Endothelial cell of umbilical vein (primary cell): Measurements from ENCODE around the gene CLDN3. TPM values are rescaled to one million over a fixed set of nuclear protein-coding genes. Genes with fewer than 3 reads are reported as not detected.

ENCODE experiments used
- BruUV-seq: library from RNA; stranded (reverse); fragments of 400-500 nt; replicated peaks from 2 replicates; lab custom pipeline; 2021; lab: Mats Ljungman, UMichigan
- CTCF ChIA-PET: fragments of 300-600, 350-600 bp; sonication (Branson Sonifier 250); formaldehyde crosslinking; loops from one replicate; lab custom pipeline; 2021; ENCODE audit warnings: antibody characterized with exemption, inconsistent platforms; lab: Charles Lee
- POLR2A ChIA-PET: fragments of 300-600, 350-600 bp; sonication (Branson Sonifier 250); formaldehyde crosslinking; loops from one replicate; lab custom pipeline; 2021; ENCODE audit warnings: antibody characterized with exemption, inconsistent platforms; lab: Charles Lee
- DNase-seq: peaks from one replicate; pipeline ENCODE4 v3.0.0-alpha.2; 2011; ENCODE audit warnings: low read depth, low spot score
- FAIRE-seq: peaks from 2 replicates; lab custom pipeline; 2011; peaks lifted over from hg19 to GRCh38; lab: Jason Lieb, UNC
- H2AFZ ChIP-seq: 2 replicates; pipeline ENCODE4 v1.6.0; 2012; ENCODE audit warnings: low read depth, low read length, control low read depth, inconsistent platforms
- H3K27ac ChIP-seq: 2 replicates; pipeline ENCODE4 v1.5.1; 2011; ENCODE audit warnings: low read depth, mild to moderate bottlenecking, control low read depth, low read length, moderate library complexity; ENCODE audit not compliant: insufficient read depth
- H3K27me3 ChIP-seq, 2 experiments: 2 replicates each; pipeline versions ENCODE4 v1.6.0 to v1.6.1; 2011; ENCODE audit warnings: low read length in 2 of 2, mixed read lengths in 1 of 2; ENCODE audit not compliant: control insufficient read depth in 2 of 2, insufficient read depth in 2 of 2
- H3K36me3 ChIP-seq, 2 experiments: 2 replicates in 1 of 2; 3 replicates in 1 of 2; pipeline ENCODE4 v1.5.1; 2011; ENCODE audit warnings: low read length in 2 of 2, mild to moderate bottlenecking in 1 of 2, moderate library complexity in 1 of 2; ENCODE audit not compliant: control insufficient read depth in 2 of 2, insufficient read depth in 2 of 2; ENCODE audit errors: extremely low read depth in 1 of 2
- H3K4me1 ChIP-seq: 3 replicates; pipeline ENCODE4 v1.5.1; 2011; ENCODE audit warnings: mild to moderate bottlenecking, low read length; ENCODE audit not compliant: control insufficient read depth, insufficient read depth; ENCODE audit errors: extremely low read depth
- H3K4me2 ChIP-seq: 2 replicates; pipeline ENCODE4 v1.6.1; 2011; ENCODE audit warnings: low read length, control low read depth, mixed read lengths; ENCODE audit not compliant: insufficient read depth
- H3K4me3 ChIP-seq, 3 experiments: fragments of 200-600 bp in 1 of 3; sonication (generic), shearing (Covaris generic) in 1 of 3; replicated peaks in 1 of 3; 2 replicates each; pipeline ENCODE4 v1.5.1; 2011 to 2016; ENCODE audit warnings: control low read depth in 3 of 3, low read length in 3 of 3, mild to moderate bottlenecking in 2 of 3, inconsistent platforms in 1 of 3, low read depth in 1 of 3, moderate library complexity in 1 of 3; ENCODE audit not compliant: insufficient read depth in 1 of 3
- H3K79me2 ChIP-seq: 2 replicates; pipeline ENCODE4 v1.6.0; 2012; ENCODE audit warnings: low read length, inconsistent platforms; ENCODE audit not compliant: control insufficient read depth, insufficient read depth
- H3K9ac ChIP-seq: replicated peaks from 2 replicates; pipeline ENCODE3; 2011; ENCODE audit warnings: low read length, control low read depth; ENCODE audit not compliant: insufficient read depth; ENCODE audit errors: extremely low read depth
- H3K9me1 ChIP-seq: replicated peaks from 3 replicates; pipeline ENCODE4 v1.6.0; 2011; ENCODE audit warnings: mild to moderate bottlenecking, low read length; ENCODE audit not compliant: control insufficient read depth, insufficient read depth; ENCODE audit errors: extremely low read depth
- H3K9me3 ChIP-seq: replicated peaks from 2 replicates; pipeline ENCODE4 v1.5.1; 2012; ENCODE audit warnings: low read length, inconsistent platforms; ENCODE audit not compliant: control insufficient read depth, insufficient read depth
- H4K20me1 ChIP-seq: replicated peaks from 2 replicates; pipeline ENCODE3; 2011; ENCODE audit warnings: mild to moderate bottlenecking, low read length; ENCODE audit not compliant: control insufficient read depth, insufficient read depth; ENCODE audit errors: extremely low read depth
- EZH2 ChIP-seq: IDR thresholded peaks from 2 replicates; pipeline ENCODE4 v1.6.1; 2012; ENCODE audit warnings: borderline replicate concordance, low read depth, mild to moderate bottlenecking, moderate library complexity, low read length, inconsistent platforms; ENCODE audit not compliant: severe bottlenecking
- FOS ChIP-seq: IDR thresholded peaks from 2 replicates; pipeline ENCODE4 v1.6.1; 2011; ENCODE audit warnings: mild to moderate bottlenecking, low read length, moderate library complexity, borderline replicate concordance; ENCODE audit not compliant: insufficient read depth
- GATA2 ChIP-seq: IDR thresholded peaks from 2 replicates; pipeline ENCODE4 v1.7.0; 2011; ENCODE audit warnings: low read depth, mild to moderate bottlenecking, moderate library complexity, mixed read lengths, low read length; ENCODE audit not compliant: insufficient read length, insufficient read depth
- JUN ChIP-seq: IDR thresholded peaks from 2 replicates; pipeline ENCODE4 v1.6.1; 2011; ENCODE audit warnings: borderline replicate concordance, low read depth; ENCODE audit not compliant: insufficient read length, insufficient read depth
- MYC ChIP-seq: IDR thresholded peaks from one replicate; pipeline ENCODE4 v1.6.1; 2011; ENCODE audit warnings: mild to moderate bottlenecking, low read depth, low read length
- POLR2A ChIP-seq: IDR thresholded peaks from 2 replicates; pipeline ENCODE4 v1.6.1; 2012; ENCODE audit warnings: low read depth, mild to moderate bottlenecking, control low read depth, low read length
- POLR2AphosphoS5 ChIP-seq: IDR thresholded peaks from 2 replicates; pipeline ENCODE4 v1.6.1; 2012; ENCODE audit warnings: low read depth, mild to moderate bottlenecking, control low read depth, low read length, moderate library complexity; ENCODE audit not compliant: insufficient read depth
- dilution Hi-C: fragments of 300-500 bp; cut with MboI; formaldehyde crosslinking; loops from one replicate; pipeline ENCODE4 v1.15.0; 2019; ENCODE audit warnings: low sequenced_read_pairs; ENCODE audit not compliant: extremely low pct_ligation_motif_present
- intact Hi-C: fragments of 100-400 bp; cut with micrococcal nuclease; formaldehyde crosslinking; loops from one replicate; pipeline ENCODE4 v1.10.0; 2022
- polyA plus RNA-seq, 4 experiments: library from polyadenylated mRNA; depleted of rRNA in 3 of 4; stranded (reverse) in 3 of 4; unstranded in 1 of 4; fragments of >200 nt; gene quantifications; 2 replicates each; pipeline versions ENCODE4 v1.2.1 to v1.2.3, GENCODE V29; 2011 to 2012; ENCODE audit warnings: missing spikeins in 1 of 4
- total RNA-seq: library from RNA; stranded (reverse); gene quantifications from 2 replicates; pipeline ENCODE4 v1.2.3, GENCODE V29; 2021
- TF ChIP-seq, protein P1 (sequence below): IDR thresholded peaks from 2 replicates; pipeline ENCODE4 v1.6.1; 2011; ENCODE audit not compliant: insufficient read depth, insufficient read length
- TF ChIP-seq, protein P2 (sequence below), 2 donors: IDR thresholded peaks; 1 replicate in 1 of 2; 2 replicates in 1 of 2; pipeline ENCODE4 v1.5.1; 2011; ENCODE audit warnings: low read length in 2 of 2, mild to moderate bottlenecking in 2 of 2, moderate library complexity in 2 of 2, control low read depth in 1 of 2, inconsistent platforms in 1 of 2, low read depth in 1 of 2; ENCODE audit not compliant: insufficient read depth in 1 of 2; ENCODE audit errors: extremely low read depth in 1 of 2

Gene CLDN3
- total and polyA plus RNA-seq, 2 donors (not counting 3 experiments of a cell fraction or from before 2014, with no cell fraction given) = 0.62 to 1.9 TPM

DNA sequence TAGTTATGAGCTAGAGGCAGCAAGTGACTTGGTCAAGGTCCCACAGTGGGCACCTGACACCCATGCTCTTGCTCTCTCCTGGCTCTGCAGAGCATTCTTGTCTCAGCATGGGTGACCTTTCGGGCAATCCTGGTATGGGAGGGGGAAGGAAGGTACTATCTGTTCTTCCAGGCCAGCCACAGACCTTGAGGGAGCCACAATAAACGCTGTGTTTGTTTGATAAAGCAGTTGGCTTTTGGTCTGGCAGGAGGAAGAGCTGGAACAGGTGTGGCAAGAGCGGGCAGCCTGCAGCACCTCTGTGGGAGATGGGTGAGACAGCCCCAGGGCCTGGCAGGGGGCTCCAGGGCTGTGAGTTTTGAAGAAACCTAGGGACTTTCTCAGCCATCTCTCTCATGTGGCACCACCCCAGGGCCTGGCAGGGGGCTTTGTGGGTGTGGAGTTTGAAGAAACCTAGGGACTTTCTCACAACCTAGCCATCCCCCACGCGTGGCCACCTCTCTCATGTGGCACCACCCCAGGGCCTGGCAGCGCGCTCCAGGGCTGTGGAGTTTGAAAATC lies 11.4 kb downstream of the CLDN3 start:
- CTCF ChIA-PET = interaction anchor here (0.6 kb wide), 2 partner anchors 69 to 92 kb away, joined by 3 read pairs; no protein-coding TSS in a partner anchor

More for the DNA sequence above, 11.4 kb downstream of the CLDN3 start:
- TF ChIP-seq, protein P1, sequence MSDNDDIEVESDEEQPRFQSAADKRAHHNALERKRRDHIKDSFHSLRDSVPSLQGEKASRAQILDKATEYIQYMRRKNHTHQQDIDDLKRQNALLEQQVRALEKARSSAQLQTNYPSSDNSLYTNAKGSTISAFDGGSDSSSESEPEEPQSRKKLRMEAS = no peak
- no peak for TF ChIP-seq EZH2
- TF ChIP-seq GATA2 = no peak
- TF ChIP-seq, protein P2, sequence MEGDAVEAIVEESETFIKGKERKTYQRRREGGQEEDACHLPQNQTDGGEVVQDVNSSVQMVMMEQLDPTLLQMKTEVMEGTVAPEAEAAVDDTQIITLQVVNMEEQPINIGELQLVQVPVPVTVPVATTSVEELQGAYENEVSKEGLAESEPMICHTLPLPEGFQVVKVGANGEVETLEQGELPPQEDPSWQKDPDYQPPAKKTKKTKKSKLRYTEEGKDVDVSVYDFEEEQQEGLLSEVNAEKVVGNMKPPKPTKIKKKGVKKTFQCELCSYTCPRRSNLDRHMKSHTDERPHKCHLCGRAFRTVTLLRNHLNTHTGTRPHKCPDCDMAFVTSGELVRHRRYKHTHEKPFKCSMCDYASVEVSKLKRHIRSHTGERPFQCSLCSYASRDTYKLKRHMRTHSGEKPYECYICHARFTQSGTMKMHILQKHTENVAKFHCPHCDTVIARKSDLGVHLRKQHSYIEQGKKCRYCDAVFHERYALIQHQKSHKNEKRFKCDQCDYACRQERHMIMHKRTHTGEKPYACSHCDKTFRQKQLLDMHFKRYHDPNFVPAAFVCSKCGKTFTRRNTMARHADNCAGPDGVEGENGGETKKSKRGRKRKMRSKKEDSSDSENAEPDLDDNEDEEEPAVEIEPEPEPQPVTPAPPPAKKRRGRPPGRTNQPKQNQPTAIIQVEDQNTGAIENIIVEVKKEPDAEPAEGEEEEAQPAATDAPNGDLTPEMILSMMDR (IDR thresholded peaks at IDR 0.05; ENCODE audit: extremely low read depth in 1 of 2, insufficient read depth in 1 of 2, low read depth in 1 of 2, low read length in 2 of 2) = no peak
- TF ChIP-seq POLR2AphosphoS5 = no peak
- no peak for TF ChIP-seq MYC
- no peak for TF ChIP-seq JUN
- TF ChIP-seq FOS = no peak
- no peak for TF ChIP-seq POLR2A
- Histone ChIP-seq H3K9ac (no peak overlapping the region), H3K9me1 (no peaks in the 10 kb centered on the region), H3K4me3 (no peak overlapping the region), H3K9me3 (no peaks in the 10 kb centered on the region), H3K27me3 (no peaks in the 10 kb centered on the region), H2AFZ (no peak overlapping the region), H4K20me1 (no peaks in the 10 kb centered on the region), H3K4me2 (no peak overlapping the region), H3K79me2 (no peaks in the 10 kb centered on the region), H3K27ac (no peak overlapping the region), H3K4me1 (no peaks in the 10 kb centered on the region), H3K36me3 (no peaks in the 10 kb centered on the region)
- dilution Hi-C loops = no loop called here
- POLR2A ChIA-PET = no interaction called here
- DNase-seq = no peak
- BruUV-seq = no TSS peak
- FAIRE-seq = no peak
- intact Hi-C loops = no loop called here
